ENCODE data around the gene PDXDC1. TPM values are rescaled to one million over a fixed set of nuclear protein-coding genes. Genes with fewer than 3 reads are reported as not detected.
"Not testable (repeated sequence)": the region's sequence is repeated elsewhere in the genome, so short reads cannot be mapped to it uniquely, and the experiment has no call there.

PDXDC1 gene
- total RNA-seq, 1 experiment from 2014 or later, result 94.3 TPM

GRCh38 chr16:15141586-15141985, 166.8 kb downstream of the PDXDC1 start:
- no peaks in the 10 kb centered on the region for H3K36me3 ChIP-seq (ENCODE audit: control insufficient read depth in 1 of 2, insufficient read depth in 2 of 2, low read length in 2 of 2)
- intact Hi-C loops (cut with micrococcal nuclease), result no loop called here
- peaks cover 4% of the 10 kb centered on the region; the same call in 1 of the 2 replicates for H3K79me2 ChIP-seq (ENCODE audit: insufficient read depth, low read length)
- no peak for TF ChIP-seq ATF3 (IDR thresholded peaks at IDR 0.05)
- TF ChIP-seq CEBPB (IDR thresholded peaks at IDR 0.05; ENCODE audit: low read depth), result no peak
- no peak for TF ChIP-seq POLR2AphosphoS5 (IDR thresholded peaks at IDR 0.05; ENCODE audit: low read depth, low read length)
- no peak for TF ChIP-seq SRF (IDR thresholded peaks at IDR 0.05; ENCODE audit: low read depth)
- no peak for TF ChIP-seq EZH2 (IDR thresholded peaks at IDR 0.05)
- TF ChIP-seq JUND (IDR thresholded peaks at IDR 0.05), result no peak
- no peak for TF ChIP-seq POLR2A (IDR thresholded peaks at IDR 0.05; ENCODE audit: borderline replicate concordance, extremely low read depth, insufficient read depth, insufficient read length)
- no peak overlapping the region for H3K27ac ChIP-seq (ENCODE audit: low read depth, low read length)
- H3K27me3 ChIP-seq (ENCODE audit: insufficient read depth, low read length), result no peaks in the 10 kb centered on the region
- ChIA-PET RAD21 (ENCODE audit: low non-redundant PET in 1 of 2, low total read pairs in 2 of 2, uncharacterized antibody in 2 of 2, unreplicated experiment in 2 of 2) (no interaction called here), POLR2A (no interaction called here), CTCF (no interaction called here)
- no peak overlapping the region for H3K4me2 ChIP-seq (ENCODE audit: low read length)
- no peaks in the 10 kb centered on the region for H3K4me1 ChIP-seq (ENCODE audit: control insufficient read depth in 1 of 2, insufficient read depth in 2 of 2, low read length in 2 of 2)
- no peaks in the 10 kb centered on the region for H4K20me1 ChIP-seq (ENCODE audit: insufficient read depth)
- no TSS peak for BruUV-seq (replicated peaks)
- no peaks in the 10 kb centered on the region for H3K9me3 ChIP-seq (ENCODE audit: control insufficient read depth in 1 of 2, insufficient read depth in 1 of 2, low read depth in 1 of 2, low read length in 2 of 2)
- no peak for DNase-seq (ENCODE audit: low read depth, low spot score)
- H3K4me3 ChIP-seq (replicated peaks in 1 of 2; ENCODE audit: low read depth in 1 of 2, low read length in 2 of 2), result no peak overlapping the region
- H3K9ac ChIP-seq (ENCODE audit: low read length), result no peak overlapping the region
- no peak for ATAC-seq
- no peak overlapping the region for H2AFZ ChIP-seq (ENCODE audit: low read depth, low read length, poor library complexity, severe bottlenecking)
- H3K9me2 ChIP-seq (ENCODE audit: insufficient read depth), result no peaks in the 10 kb centered on the region

- H3K4me1 ChIP-seq (ENCODE audit: control insufficient read depth in 1 of 2, insufficient read depth in 2 of 2, low read length in 2 of 2); ATAC-seq; POLR2A ChIA-PET; intact Hi-C loops (cut with micrococcal nuclease); H3K9me3 ChIP-seq (ENCODE audit: control insufficient read depth in 1 of 2, insufficient read depth in 1 of 2, low read depth in 1 of 2, low read length in 2 of 2); H3K27ac ChIP-seq (ENCODE audit: low read depth, low read length); H3K4me3 ChIP-seq (replicated peaks in 1 of 2; ENCODE audit: low read depth in 1 of 2, low read length in 2 of 2); H3K9me2 ChIP-seq (ENCODE audit: insufficient read depth); RAD21 ChIA-PET (ENCODE audit: low non-redundant PET in 1 of 2, low total read pairs in 2 of 2, uncharacterized antibody in 2 of 2, unreplicated experiment in 2 of 2); CTCF ChIA-PET; H3K27me3 ChIP-seq (ENCODE audit: insufficient read depth, low read length); H3K79me2 ChIP-seq (ENCODE audit: insufficient read depth, low read length); H3K36me3 ChIP-seq (ENCODE audit: control insufficient read depth in 1 of 2, insufficient read depth in 2 of 2, low read length in 2 of 2); H3K9ac ChIP-seq (ENCODE audit: low read length); H3K4me2 ChIP-seq (ENCODE audit: low read length); DNase-seq (ENCODE audit: low read depth, low spot score); H4K20me1 ChIP-seq (ENCODE audit: insufficient read depth); BruUV-seq (replicated peaks); H2AFZ ChIP-seq (ENCODE audit: low read depth, low read length, poor library complexity, severe bottlenecking): not testable (repeated sequence)
Measured at GRCh38 chr16:15142107-15142890, 167.5 kb downstream of the PDXDC1 start.

GRCh38 chr16:15142891-15143600, 168.2 kb downstream of the PDXDC1 start:
- H3K9me2 ChIP-seq (ENCODE audit: insufficient read depth); H3K4me1 ChIP-seq (ENCODE audit: control insufficient read depth in 1 of 2, insufficient read depth in 2 of 2, low read length in 2 of 2); H3K9me3 ChIP-seq (ENCODE audit: control insufficient read depth in 1 of 2, insufficient read depth in 1 of 2, low read depth in 1 of 2, low read length in 2 of 2); H3K4me2 ChIP-seq (ENCODE audit: low read length); H3K4me3 ChIP-seq (replicated peaks in 1 of 2; ENCODE audit: low read depth in 1 of 2, low read length in 2 of 2); H3K36me3 ChIP-seq (ENCODE audit: control insufficient read depth in 1 of 2, insufficient read depth in 2 of 2, low read length in 2 of 2); BruUV-seq (replicated peaks); H3K27me3 ChIP-seq (ENCODE audit: insufficient read depth, low read length); POLR2A ChIA-PET; ATAC-seq; intact Hi-C loops (cut with micrococcal nuclease); H3K9ac ChIP-seq (ENCODE audit: low read length); H3K79me2 ChIP-seq (ENCODE audit: insufficient read depth, low read length); CTCF ChIA-PET; H3K27ac ChIP-seq (ENCODE audit: low read depth, low read length); DNase-seq (ENCODE audit: low read depth, low spot score); H2AFZ ChIP-seq (ENCODE audit: low read depth, low read length, poor library complexity, severe bottlenecking); H4K20me1 ChIP-seq (ENCODE audit: insufficient read depth); RAD21 ChIA-PET (ENCODE audit: low non-redundant PET in 1 of 2, low total read pairs in 2 of 2, uncharacterized antibody in 2 of 2, unreplicated experiment in 2 of 2): not testable (repeated sequence)

- DNase-seq (ENCODE audit: low read depth, low spot score); POLR2A ChIA-PET: not testable (repeated sequence)
Measured at GRCh38 chr16:15143601-15144091, 168.8 kb downstream of the PDXDC1 start.

More at GRCh38 chr16:15143601-15144091, 168.8 kb downstream of the PDXDC1 start:
- H3K4me2 ChIP-seq (ENCODE audit: low read length); H3K4me3 ChIP-seq (replicated peaks in 1 of 2; ENCODE audit: low read depth in 1 of 2, low read length in 2 of 2); RAD21 ChIA-PET (ENCODE audit: low non-redundant PET in 1 of 2, low total read pairs in 2 of 2, uncharacterized antibody in 2 of 2, unreplicated experiment in 2 of 2); H3K27me3 ChIP-seq (ENCODE audit: insufficient read depth, low read length); H3K9me2 ChIP-seq (ENCODE audit: insufficient read depth); H4K20me1 ChIP-seq (ENCODE audit: insufficient read depth); H3K27ac ChIP-seq (ENCODE audit: low read depth, low read length); CTCF ChIA-PET; H3K9me3 ChIP-seq (ENCODE audit: control insufficient read depth in 1 of 2, insufficient read depth in 1 of 2, low read depth in 1 of 2, low read length in 2 of 2); intact Hi-C loops (cut with micrococcal nuclease); H3K79me2 ChIP-seq (ENCODE audit: insufficient read depth, low read length); BruUV-seq (replicated peaks); H2AFZ ChIP-seq (ENCODE audit: low read depth, low read length, poor library complexity, severe bottlenecking); ATAC-seq; H3K9ac ChIP-seq (ENCODE audit: low read length); H3K36me3 ChIP-seq (ENCODE audit: control insufficient read depth in 1 of 2, insufficient read depth in 2 of 2, low read length in 2 of 2); H3K4me1 ChIP-seq (ENCODE audit: control insufficient read depth in 1 of 2, insufficient read depth in 2 of 2, low read length in 2 of 2): not testable (repeated sequence)
